ENCODE data around the gene NLRC5. TPM values are rescaled to one million over a fixed set of nuclear protein-coding genes. Genes with fewer than 3 reads are reported as not detected.

NLRC5 gene
- total RNA-seq, 1 donor from 2014 or later = 4.5 TPM

DNA sequence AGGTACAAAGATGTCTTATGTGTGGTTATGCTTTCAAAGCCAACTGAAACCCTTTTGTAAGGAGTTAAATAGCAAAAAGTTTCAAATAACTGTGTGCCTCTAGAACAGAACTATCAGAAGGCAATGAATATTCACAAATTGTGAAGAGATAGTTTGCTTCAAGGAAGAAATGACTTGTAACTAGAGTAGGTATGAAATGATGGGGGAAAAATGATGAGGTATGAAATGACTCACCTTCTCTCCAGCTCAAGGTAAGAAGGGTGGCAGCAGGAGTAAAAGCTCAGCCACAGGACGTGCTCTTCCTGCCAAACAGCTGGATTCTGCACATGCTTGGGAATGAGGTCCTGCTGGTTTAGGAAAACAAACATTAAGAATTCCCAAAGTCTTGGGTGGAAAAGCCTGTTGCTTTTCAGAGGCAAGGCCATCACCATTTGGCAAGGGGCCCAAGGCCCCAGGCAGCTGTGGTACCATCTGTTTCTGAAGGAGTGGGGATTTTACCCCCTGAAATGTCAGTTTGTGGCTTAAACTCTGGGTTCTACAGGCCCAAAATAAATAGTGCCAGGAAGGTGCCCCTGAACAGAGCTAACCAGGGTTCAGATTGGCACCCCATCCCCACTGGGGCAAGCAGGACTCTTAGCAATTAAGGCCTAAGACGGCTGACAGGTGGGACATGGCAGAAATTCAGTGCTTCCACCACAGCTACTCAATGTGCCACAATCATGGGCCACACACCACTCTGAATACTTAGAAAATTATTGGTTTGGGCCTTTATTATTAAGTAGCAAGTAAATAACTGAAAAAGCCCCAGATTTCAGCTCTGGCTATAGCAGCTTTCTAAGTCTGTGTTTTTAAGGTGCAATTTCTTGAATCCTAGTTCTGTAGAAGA, 44.2 kb upstream of the NLRC5 start:
- TF ChIP-seq, protein P1, sequence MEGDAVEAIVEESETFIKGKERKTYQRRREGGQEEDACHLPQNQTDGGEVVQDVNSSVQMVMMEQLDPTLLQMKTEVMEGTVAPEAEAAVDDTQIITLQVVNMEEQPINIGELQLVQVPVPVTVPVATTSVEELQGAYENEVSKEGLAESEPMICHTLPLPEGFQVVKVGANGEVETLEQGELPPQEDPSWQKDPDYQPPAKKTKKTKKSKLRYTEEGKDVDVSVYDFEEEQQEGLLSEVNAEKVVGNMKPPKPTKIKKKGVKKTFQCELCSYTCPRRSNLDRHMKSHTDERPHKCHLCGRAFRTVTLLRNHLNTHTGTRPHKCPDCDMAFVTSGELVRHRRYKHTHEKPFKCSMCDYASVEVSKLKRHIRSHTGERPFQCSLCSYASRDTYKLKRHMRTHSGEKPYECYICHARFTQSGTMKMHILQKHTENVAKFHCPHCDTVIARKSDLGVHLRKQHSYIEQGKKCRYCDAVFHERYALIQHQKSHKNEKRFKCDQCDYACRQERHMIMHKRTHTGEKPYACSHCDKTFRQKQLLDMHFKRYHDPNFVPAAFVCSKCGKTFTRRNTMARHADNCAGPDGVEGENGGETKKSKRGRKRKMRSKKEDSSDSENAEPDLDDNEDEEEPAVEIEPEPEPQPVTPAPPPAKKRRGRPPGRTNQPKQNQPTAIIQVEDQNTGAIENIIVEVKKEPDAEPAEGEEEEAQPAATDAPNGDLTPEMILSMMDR (conservative IDR thresholded peaks at IDR 0.05; ENCODE audit: low read depth, low read length) = no peak
- no peak overlapping the region for H3K4me3 ChIP-seq (ENCODE audit: low read depth, low read length)
- no peak for DNase-seq (ENCODE audit: low read depth)

DNA sequence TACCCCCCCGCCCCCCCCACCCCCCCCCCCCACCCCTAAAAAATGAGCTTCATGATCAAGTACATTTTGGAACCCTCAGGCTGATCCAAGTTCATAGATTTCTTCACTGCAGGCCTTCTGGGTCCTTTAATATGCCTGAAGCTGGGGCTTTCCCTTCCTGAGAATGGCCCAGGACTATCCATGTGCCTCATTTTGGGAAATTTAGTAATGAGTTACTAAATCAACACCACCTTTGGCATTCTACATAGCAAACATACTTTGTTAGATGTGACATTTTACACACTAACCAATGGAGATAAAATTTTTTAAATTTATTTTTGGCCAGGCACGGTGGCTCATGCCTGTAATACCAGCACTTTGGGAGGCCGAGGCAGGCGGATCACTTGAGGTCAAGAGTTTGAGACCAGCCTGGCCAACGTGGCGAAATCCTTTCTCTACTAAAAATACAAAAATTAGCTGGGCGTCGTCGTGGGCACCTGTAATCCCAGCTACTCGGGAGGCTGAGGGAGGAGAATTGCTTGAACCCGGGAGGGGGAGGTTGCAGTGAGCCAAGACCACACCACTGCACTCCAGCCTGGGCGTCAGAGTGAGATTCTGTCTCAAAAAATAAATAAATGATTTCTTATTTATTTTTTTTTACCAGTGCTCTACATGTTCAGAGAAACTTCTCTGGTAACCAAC, 43.4 kb upstream of the NLRC5 start:
- H3K4me3 ChIP-seq (ENCODE audit: low read depth, low read length) = no peak overlapping the region
- DNase-seq (ENCODE audit: low read depth) = no peak
- TF ChIP-seq, protein P1 (conservative IDR thresholded peaks at IDR 0.05; ENCODE audit: low read depth, low read length) = no peak

DNA sequence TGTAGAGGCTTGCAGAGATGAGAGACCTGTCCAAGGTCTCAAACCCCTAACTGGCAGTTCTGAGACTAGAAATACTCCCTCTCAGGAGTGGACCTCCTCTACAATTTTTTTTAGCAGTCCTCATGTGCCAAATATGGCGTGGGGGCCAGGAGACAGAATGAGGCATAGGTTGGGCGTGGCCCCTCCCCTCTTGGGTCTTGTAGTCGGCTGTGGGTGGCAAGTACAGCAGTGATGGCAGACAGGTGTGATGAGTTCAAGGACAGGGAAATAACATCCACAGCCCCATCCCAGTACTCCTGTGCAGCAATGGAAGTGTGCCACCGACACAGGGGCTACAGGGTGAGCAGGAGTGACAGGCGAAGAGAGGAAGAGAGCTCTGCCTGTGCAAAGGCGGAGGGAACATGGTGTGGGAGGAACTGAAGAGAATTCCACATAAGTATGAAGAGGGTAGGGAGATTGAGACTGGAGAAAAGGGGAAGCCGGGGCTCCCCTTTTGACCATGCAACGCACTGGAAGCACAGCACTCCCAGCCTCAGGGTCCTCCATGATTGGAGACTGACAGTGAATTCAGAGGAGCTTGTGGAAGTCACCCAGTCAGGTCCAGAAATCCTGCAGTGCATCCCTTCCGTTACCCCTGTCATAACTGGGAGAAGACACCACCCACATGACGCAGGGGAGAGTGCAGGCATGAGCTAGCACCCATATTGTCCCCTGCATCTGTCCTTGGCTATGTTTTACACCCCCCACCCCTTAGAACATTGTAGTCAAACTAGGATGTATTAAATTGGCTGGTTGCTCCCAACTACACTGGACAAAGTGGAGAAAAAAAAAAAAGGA, 42.4 kb upstream of the NLRC5 start:
- H3K4me3 ChIP-seq (ENCODE audit: low read depth, low read length) = no peak overlapping the region
- no peak for DNase-seq (ENCODE audit: low read depth)
- TF ChIP-seq, protein P1 (conservative IDR thresholded peaks at IDR 0.05; ENCODE audit: low read depth, low read length) = no peak

DNA sequence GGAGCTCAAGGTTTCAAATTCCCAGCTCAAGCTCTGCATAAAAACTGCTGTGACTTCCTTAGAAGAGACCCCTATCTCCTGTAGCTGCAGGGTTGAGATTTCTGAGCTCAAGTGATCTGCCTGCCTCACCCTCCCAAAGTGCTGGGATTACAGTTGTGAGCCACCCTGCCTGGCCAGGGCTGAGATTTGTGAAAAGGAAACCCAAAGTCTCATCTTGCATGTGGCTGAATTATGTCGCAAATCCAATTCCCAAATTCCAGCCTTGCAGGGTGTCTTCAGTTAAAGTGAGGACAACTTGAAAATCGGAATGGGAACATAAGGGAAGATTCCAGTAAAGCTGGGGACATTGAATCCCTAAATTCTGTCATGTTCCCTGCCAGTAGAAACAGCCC, 41.8 kb upstream of the NLRC5 start:
- no peak for DNase-seq (ENCODE audit: low read depth)
- TF ChIP-seq, protein P1 (conservative IDR thresholded peaks at IDR 0.05; ENCODE audit: low read depth, low read length) = no peak
- no peak overlapping the region for H3K4me3 ChIP-seq (ENCODE audit: low read depth, low read length)

DNA sequence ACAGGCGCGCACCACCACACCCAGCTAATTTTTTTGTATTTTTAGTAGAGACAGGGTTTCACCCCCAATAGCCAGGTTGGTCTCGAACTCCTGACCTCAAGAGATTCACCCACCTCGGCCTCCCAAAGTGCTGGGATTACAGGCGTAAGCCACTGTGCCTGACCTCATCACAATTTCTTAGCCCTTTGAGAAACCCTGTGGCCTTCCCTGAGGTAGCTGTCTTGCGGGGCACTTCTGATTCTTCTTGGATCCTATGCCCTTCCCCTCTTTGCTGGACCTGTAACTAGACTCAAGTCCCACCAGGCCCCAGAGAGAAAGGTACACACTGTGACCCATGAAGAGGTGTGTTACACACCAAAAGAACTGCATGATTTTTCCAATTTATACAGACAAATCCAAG, 41.1 kb upstream of the NLRC5 start:
- H3K4me3 ChIP-seq (ENCODE audit: low read depth, low read length) = no peak overlapping the region
- TF ChIP-seq, protein P1 (conservative IDR thresholded peaks at IDR 0.05; ENCODE audit: low read depth, low read length) = no peak
- DNase-seq (ENCODE audit: low read depth) = no peak

DNA sequence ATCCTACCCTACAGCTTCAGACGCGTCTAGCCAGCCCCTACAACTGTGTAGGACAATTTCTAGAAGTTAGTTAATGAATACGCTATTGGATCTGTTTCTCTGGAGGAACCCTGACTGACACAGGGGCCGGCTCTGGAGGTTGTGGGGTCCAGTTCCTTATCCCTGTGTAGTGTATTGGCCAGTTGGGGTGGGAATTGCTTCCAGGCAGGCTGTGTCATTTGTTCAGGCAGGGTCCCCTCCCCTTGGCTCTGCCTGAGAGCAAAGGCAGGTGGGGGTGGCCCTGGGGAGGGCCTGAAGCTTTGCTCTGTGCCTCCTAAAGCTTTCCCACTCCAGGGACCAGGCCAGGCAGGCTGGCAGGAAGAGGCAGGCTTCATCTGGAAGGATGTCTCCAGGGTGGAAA, 39.3 kb upstream of the NLRC5 start:
- H3K4me3 ChIP-seq (ENCODE audit: low read depth, low read length) = no peak overlapping the region
- DNase-seq (ENCODE audit: low read depth) = no peak
- TF ChIP-seq, protein P1 (conservative IDR thresholded peaks at IDR 0.05; ENCODE audit: low read depth, low read length) = no peak
